ENCODE results near the gene RAB11FIP4.

RAB11FIP4 gene

DNA sequence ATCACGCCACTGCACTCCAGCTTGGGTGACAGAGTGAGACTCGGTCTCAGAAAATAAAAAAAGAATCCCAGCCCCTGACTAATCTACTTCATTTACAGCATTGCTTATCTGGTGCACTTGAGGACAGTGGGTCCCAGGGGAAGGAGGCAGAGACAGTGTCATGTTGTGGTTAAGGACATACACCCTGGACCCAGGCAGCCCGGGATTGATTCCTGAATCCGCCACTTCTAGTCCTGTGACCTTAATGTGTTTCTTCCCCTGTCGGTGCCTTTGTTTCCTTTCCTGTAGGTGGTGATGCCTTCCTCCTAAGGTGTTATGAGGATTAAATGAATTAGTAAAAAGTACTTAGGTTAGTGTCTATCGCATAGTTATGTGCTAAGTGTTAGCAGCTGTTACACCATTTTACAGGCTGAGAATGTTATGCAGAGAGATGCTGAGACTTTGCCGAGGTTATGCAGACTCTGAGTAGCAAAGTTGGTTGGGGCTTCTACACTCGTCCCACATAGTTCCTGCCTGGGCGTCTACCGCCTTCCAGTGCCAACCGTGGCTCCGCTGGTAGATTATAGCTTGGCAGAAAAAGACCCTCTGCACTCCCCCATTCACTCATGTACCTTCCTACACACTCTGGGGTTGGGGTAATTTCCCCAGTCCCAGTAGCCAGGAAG is 74.8 kb downstream of the RAB11FIP4 start:
- DNase-seq: no peak

DNA sequence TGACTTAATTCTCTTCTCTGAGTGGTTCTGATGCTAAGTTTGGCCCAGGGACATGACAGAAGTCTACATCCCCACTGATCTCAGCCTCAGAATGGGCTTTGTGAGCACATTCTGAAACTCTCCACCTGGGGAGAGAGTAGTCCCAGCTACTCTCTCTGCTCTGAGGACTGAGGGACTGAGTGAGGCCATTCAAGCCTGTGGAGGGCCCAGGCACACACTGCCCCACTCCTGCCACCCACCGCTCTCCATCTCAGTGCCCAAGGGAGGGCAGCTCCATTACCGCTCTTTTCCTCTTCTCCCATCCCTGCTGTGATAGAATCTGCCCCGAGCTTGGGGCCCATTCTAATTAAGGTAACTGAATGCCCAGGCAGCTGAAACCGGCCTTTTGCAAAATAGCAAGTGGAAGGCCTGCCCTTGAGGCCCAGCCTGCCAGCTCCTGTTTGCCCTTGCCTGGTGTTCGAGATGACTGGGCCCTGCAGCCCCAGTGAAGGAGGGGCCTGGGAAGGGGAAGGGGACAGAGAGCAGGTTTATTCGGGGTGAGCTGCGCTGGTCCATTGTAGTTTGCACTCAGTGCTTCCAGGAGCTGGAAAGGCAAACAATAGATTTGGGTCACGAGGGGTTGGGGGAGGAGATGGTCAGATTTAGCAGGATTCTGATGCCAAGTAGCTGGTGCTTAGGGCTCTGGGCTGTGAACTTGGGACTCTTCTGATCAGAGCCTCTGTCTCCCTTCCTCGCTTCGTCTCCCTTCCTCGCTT is 76.2 kb downstream of the RAB11FIP4 start:
- DNase-seq: no peak

DNA sequence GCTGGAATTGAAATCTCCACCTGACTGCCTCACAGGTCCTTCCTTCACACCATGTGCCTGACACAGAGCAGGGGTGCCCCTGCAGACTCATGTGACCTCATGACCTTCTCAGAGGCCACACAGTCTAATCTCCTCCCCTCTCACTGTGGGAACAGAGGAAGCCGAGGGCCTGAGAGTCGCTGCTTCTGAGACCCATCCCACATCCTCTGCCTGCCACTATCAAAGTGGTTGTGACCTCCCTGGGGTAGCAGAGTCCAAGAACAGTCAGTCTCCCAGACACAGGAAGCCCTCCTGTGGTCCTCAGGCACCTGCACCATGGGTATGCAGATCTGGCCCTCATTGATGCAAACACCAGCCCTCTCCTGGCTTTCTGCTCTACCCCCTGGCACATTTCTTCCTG is 78.5 kb downstream of the RAB11FIP4 start:
- DNase-seq: no peak

DNA sequence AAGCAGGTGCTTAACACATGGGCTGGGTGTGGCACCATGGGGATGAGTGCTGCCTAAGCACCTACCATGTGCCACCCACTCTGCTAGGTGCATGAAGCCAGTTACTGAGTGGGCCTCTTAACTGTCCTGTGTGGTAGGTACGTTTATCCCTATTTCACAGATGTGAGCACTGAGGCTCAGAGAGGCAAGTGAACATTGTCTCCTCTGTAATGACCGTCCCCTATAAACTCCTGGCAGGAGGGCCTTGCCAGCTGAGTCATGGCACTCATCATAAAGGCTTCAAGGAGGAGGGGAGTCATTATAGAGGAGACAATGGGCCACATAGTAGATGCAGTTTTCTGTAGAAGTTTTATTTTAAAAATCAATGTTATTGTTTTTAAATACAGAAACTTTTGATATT is 79.1 kb downstream of the RAB11FIP4 start:
- no peak for DNase-seq

DNA sequence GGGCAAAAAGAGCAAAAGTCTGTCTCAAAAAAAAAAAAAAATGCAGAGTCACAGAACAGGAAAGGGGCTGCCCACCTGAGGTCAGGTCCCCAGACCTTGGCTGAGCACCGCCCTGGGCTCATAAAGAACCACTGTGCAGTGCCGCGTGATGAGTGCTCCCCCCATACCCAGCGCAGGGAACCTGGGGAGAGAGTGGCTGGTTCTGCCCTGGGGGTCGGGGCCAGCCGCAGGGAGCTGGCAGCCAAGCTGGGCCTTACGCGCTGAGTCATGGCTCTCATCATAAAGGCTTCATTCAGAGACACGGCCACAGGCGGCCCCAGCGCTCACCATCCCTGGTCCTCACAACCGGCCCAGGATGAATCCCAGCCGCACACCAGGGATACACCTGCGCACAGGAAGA is 80.7 kb downstream of the RAB11FIP4 start:
- no peak for DNase-seq

DNA sequence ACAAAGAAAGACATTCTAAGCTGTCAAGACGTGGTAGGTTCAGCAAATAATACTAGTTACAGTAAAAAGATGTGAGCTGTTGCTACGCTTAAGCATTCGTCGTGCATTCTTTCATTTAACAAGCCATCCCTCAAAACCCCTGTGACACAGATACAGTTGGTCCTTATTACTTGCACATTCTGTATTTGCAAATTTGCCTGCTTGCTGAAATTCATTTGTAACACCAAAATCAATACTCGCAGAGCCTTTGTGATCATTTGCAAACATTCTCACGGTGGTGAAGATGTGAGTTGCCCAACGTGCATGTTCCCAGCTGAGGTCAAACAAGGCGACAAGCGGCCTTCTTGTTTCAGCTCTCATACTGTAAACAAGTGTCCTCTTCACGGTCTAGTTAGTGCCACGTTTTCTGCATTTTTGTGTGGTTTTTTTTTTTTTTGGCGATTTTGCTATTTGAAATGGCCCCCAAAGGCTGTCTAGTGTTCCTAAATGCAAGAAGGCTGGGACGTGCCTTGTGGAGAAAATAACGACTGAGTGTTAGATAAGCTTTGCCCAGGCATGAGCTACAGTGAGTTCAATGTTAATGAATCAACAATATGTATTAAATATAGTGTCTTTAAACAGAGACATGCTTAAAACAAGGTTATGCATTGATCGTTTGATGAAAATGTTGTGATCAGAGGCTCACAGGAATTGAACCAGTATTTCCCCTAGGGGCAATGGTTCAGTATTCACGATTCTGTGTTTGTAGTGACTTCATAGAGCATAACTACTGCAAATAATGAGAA is 84.1 kb downstream of the RAB11FIP4 start:
- no peak for DNase-seq

DNA sequence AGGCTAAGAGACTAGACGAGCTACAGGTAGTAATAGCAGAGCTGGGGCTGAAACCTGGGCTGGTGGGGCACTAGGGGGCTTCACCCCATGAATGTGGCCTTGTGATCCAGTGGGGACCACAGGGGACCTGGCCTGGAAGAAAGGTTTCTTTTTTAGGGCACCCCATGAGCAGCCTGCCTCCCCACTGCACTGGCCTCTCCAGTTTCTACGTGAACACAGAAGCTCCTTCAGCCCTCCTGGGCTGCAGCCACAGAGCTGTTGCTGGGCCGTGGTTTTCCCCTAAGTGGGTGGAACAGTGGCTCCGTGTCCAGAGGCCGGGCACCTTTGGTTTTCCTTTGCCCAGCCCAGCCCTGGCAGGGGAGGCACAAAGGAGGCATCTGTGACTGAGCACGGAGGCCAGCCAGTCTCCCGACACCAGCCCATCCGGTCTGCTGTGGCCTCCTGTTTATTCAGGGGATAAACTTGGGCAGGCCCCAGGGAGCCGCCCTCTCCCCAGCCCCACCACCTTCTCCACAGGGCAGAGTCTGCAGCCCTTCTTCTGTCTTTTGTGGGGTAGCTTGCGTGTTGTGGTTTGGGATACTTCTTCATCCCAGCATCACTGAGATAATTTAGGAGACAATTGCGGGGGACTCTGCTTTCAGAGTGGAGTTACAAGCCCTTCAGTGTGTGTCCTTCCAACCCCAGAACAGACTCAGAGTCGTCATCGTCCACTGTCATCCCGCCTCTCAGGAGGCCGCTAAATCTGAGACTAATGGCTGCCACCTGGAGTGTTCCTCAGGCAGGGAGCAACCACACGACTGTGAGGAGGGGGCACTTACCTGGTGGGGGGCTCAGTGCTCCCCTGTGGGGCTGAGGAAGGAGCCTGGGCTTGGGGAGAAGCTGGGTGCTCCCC is 85.3 kb downstream of the RAB11FIP4 start:
- DNase-seq: no peak

DNA sequence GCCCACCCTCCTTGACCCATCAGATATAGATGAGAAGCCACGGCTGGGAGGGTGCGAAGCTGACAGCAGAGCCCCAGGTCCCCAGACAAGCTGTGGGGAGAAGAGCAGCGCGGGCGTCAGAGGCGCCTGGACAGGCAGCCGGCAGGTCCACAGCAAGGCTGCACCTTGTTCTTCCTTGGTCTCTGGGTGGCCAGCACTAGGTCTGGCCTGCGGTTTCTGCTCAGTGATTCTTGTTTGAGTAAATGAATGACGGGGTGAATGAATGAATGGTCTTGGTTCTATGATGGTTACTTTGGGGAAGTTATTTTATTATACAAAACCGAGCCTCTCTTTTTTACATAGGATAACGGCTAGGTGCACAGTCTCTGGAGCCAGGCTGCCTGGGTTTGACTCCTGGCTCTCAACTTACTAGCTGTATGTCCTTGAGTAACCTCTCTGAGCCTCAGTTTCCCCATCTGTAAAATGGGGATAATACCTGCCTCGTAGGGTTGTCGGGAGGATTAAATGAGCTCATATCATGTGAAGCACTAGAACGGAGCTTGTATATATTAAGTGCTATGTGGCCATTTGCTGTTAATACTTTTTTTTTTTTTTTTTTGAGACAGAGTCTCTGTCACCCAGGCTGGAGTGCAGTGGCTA is 86.1 kb downstream of the RAB11FIP4 start:
- no peak for DNase-seq

DNA sequence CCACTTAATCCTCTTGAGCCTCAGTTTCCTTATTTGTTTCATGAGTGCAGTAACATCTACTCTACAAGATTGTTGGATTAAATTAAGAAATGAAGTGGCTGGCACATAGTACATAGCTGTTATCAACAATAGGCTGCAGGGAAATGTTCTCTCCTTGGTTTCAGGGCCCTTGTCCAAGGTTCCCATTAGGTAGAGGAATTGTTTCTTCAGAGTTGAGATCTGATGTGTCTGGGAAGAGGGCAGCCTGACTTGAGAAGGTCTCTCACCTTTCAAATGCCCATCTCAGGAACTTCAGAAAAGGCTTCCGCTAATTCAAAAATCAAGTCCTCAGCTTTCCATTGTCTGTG is 87.6 kb downstream of the RAB11FIP4 start:
- DNase-seq: no peak

DNA sequence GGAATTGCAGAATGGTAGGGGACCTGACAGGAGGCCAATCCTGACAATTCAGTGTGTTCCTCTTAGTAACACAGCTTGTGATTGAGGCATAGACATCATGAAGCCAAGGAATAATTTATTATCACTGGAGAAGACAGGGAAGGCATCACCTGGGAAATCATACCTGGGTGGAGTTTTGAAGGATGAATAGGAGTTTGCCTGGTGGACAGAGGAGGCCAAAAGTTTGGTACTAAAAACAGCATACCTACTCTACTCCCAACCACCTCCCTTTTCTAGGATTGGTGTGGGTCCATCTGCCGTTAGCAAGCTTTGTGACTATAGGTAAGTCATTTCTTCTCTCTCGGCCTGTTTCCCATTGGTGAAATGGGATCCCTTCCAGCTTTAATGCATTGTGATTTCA is 88.0 kb downstream of the RAB11FIP4 start:
- no peak for DNase-seq

DNA sequence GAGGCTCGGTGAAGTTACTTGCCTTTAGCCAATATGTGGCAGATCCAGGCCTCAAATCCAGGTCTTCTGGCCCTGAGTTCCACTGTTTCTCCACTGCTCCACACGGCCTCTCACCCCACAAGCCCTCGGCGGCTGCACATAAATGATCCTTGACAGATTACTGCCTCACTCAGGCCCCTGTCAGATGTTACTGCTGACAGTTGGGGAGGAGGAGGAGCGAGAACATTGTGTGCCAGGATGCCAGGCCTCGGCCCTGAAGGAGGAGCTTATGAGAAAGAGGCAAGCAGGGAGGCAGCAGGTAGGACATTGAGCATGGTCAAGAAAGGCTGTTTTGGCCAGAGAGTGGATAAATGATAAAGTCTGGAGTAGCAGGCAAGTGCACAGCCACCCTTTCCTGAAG is 88.6 kb downstream of the RAB11FIP4 start:
- DNase-seq: no peak

DNA sequence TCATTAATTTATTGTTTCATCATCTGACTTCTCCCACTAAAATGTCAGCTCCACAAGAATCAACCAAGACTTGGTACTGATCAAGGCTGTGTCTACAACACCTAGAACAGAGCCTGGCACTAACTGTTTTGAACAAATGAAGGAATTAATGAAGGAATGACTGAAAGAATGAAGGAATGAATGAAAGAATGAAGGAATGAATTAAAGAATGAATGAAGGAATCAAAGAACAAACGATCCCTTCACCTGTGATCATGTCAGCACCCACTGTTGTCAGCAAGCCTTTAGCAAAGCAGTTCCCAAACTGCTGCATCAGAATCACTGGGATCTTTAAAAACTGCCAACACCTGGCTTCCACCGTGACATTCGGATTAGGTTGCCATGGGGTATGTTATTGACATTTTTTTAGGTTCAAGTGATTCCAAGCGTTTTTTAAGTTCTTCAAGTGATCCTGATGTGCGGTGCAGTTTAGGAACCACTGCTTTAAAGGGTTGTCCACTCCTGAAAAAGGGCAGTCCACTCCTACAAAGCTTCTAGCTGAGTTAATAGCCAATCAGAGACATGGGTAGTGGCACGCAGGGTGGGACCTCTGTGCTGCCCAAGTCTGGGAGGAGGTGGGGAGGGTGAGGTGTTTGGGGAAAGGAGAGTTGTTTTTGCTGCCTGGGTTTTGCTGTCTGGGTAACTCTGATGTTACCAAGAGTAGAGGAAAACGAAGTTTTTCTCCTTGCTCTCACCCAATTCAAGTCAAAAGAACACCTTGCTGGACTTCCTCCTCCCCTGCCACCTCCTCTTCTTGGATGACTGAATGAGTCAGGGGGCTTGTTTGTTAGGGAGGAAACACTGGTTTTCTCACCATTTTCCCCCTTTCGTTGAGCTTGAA is 89.7 kb downstream of the RAB11FIP4 start:
- no peak for DNase-seq

DNA sequence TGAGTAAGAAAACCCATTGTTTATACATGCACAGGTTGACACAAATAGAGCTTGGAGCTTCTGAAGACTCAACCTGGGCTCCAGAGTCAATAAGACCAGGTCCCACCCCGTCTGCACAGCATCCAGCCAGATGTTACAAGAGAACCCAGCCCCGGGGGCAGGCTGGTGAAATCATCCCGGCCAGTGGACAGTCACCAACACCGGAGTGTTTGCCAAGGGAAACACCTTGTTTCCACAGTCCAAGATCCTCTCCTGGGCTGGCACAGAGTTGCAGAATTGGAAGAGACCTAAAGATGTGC is 90.3 kb downstream of the RAB11FIP4 start:
- DNase-seq: no peak

DNA sequence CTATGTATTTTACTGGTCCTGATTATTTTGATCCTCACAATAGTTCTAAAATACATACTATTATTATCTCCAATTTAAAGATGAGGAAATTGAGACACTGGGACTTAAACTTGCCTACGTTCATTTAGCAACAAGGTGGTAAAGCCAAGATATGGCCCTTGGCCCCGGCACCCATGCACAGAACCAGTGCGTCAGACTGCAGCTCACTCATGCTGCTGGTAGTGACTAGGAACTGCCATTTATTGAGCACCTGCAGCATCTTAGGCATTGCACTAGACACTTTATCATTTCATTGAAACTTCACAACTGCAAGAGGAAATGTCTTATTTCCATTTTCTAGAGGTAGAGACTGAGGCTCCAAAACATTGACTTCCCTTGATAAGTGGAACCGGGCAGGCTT is 93.3 kb downstream of the RAB11FIP4 start:
- no peak for DNase-seq

DNA sequence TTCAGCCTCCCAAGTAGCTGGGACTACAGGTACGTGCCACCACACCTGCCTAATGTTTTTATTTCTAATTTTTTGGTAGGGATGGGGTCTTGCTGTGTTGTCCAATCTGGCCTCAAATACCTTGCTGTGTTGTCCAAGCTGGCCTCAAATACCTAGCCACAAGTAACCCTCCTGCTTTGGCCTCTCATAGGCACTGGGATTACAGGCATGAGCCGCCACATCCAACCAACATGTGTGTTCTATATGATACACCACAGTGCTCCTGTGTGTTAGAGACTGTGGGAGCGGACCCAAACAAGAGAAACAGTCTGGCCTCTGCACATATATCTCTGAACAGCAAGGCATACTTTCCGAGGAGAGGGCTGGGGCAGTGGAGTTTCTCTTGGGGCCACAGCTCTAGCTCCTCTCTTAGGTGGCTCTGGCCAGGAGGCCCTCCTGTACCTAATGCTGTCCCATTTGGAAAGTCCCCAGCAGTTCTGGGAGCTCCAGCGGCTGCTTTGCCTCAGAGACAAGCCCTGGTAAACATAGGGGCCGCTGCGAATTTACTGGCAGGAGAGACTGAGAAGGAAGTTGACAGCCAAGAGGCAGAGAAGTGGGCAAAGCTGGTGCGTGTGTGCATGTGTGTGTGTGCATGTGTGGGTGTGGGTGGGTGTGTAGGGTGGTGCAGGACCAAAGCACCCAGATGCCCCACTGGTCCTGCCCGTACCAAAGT is 95.0 kb downstream of the RAB11FIP4 start:
- DNase-seq: no peak

DNA sequence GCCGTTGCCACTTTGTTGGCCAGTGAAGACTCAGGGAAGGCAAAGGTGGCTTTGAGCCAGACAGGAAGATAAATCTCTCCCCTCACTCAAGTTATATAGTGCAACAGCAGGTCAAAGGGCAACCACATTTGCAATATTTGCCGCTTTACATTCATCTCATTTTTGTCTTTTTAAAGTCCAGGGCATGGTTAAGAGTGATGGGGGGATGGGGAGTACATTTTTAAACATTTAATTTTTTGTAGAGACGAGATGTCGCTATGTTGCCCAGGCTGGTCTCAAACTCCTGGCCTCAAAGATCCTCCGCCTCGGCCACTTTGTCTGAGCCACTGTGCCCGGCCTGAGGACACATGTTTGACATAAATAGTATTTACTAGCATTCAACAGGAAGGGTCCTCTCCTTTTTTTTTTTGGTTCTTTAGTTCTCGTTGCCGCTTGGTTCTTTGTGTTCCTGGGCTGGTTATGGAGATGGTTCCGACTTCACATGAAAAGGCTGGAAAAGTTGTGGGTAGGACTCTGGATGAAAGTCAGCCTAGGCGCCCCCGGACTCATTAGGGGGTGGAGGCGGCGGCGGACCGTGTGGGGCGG is 95.7 kb downstream of the RAB11FIP4 start:
- DNase-seq: no peak

DNA sequence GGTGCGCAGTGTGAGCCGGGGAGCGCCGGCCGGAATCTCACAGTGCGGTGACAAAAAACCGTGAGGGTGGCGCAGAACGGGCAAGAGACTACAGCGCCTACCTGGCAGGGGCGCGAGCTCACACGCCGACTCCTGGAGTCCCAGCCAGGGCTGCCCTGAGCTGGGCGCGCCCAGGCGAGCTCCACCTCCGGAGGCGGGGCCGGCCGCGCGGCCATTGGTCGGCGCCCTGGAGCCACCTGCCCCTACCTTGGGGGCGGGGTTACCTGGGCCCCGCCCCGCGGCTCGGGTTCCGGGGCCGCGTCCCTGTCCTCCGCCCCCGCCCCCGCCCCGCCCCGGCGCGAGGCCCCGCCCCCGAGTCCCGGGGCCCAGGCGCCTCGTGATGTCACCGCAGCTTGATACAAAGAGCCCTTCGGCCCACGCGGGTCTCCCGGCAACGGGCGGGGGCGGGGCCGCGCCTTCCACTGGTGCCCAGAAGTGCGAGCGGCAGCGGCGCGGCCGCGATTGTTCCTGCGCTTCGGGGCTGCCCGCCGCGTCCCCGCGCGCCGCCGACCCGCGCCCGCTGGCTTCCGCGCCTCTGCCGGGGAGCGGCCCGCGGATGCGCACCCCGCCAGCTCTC is 96.3 kb downstream of the RAB11FIP4 start:
- peak; percentile 41 for DNase-seq

DNA sequence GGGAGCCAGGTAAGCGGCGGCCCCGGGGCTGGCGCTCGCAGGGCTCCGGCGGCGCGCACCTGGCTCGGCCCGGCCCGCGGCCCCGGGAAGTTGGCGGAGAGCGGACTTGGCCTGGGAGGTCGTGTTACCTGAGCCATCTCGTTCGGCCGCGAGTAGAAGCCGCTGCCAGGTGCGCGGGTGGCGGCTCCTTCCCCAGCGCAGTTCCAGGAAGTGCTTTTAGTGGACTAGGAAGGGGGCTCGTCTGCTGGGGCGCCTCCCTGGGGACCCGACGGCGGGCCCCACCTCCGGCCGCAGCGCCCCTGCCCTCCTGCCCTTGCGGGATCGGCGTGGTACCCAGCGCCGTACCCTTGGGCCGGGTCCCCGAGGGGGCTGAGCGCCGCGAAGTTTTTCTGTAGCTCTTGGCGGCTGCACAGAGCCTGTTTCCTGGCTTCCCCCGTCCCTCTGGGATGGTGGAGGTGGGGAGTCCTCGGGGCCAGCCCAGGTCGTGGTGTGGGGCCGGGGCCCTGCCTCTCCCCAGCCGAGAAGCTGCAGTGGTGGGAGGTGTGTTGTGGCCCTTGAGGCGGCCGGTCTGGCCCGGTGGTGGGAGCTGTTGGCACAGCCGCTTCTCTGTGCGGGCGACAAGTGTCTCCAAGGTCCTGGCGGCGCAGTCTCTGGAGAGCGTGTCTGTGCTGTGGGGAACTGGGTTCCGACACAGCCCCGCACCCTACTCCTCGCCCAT is 96.9 kb downstream of the RAB11FIP4 start:
- no peak for DNase-seq

DNA sequence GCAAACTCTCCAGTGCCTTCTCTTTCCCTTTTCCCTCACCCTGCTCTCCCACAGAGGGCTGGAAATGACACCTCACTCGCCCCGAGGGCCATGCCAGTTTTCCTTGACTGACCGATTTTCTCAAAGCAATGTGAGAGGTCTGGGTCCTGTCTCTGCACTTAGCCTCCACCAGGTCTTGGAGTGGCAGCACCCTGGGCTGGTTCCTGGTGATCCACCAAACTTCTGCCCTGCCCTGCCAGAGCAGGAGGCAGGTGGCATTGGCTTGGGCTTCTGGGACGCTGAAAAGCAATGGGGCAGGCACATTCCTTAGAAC is 97.5 kb downstream of the RAB11FIP4 start:
- no peak for DNase-seq
